ENCODE measurements around the gene DGKQ.

The DGKQ gene

GRCh38 chr4:962231-963208 lies 10.8 kb downstream of the DGKQ start:
- no peak for DNase-seq (ENCODE audit: low read depth, low spot score)

- no peak for DNase-seq (ENCODE audit: low read depth, low spot score)
These were observed 11.8 kb downstream of the DGKQ start for GRCh38 chr4:961351-962230.

- no peak for DNase-seq (ENCODE audit: low read depth, low spot score)
These were observed 12.6 kb downstream of the DGKQ start for GRCh38 chr4:960636-961350.

- no peak for DNase-seq (ENCODE audit: low read depth, low spot score)
These were observed 13.2 kb downstream of the DGKQ start for GRCh38 chr4:960140-960635.

GRCh38 chr4:959338-960139 lies 13.8 kb downstream of the DGKQ start:
- no peak for DNase-seq (ENCODE audit: low read depth, low spot score)

GRCh38 chr4:958696-959337 lies 14.6 kb downstream of the DGKQ start:
- DNase-seq (ENCODE audit: low read depth, low spot score), result no peak

GRCh38 chr4:958314-958665 lies 15.1 kb downstream of the DGKQ start:
- DNase-seq (ENCODE audit: low read depth, low spot score), result no peak

GRCh38 chr4:957581-958313 lies 15.6 kb downstream of the DGKQ start:
- DNase-seq (ENCODE audit: low read depth, low spot score), result no peak

- DNase-seq (ENCODE audit: low read depth, low spot score), result no peak
These were observed 16.2 kb downstream of the DGKQ start for GRCh38 chr4:957231-957580.

GRCh38 chr4:956531-957230 lies 16.7 kb downstream of the DGKQ start:
- no peak for DNase-seq (ENCODE audit: low read depth, low spot score)

- no peak for DNase-seq (ENCODE audit: low read depth, low spot score)
These were observed 17.4 kb downstream of the DGKQ start for GRCh38 chr4:955931-956381.

- no peak for DNase-seq (ENCODE audit: low read depth, low spot score)
These were observed 18.0 kb downstream of the DGKQ start for GRCh38 chr4:955161-955921.

- no peak for DNase-seq (ENCODE audit: low read depth, low spot score)
These were observed 19.0 kb downstream of the DGKQ start for GRCh38 chr4:954211-955020.

- no peak for DNase-seq (ENCODE audit: low read depth, low spot score)
These were observed 19.8 kb downstream of the DGKQ start for GRCh38 chr4:953574-953915.

- DNase-seq (ENCODE audit: low read depth, low spot score), result no peak
These were observed 20.3 kb downstream of the DGKQ start for GRCh38 chr4:952881-953573.

GRCh38 chr4:951594-952468 lies 21.5 kb downstream of the DGKQ start:
- DNase-seq (ENCODE audit: low read depth, low spot score), result no peak

All from brain pericyte (primary cell).